ENCODE measurements around the gene FAM13A.
"Not testable (repeated sequence)": the region's sequence is repeated elsewhere in the genome, so short reads cannot be mapped to it uniquely, and the experiment has no call there.

Gene FAM13A

GRCh38 chr4:88893961-88894360 lies 163.0 kb downstream of the FAM13A start:
- H3K27ac ChIP-seq (ENCODE audit: insufficient read depth, low read length, poor library complexity, severe bottlenecking) = no peak overlapping the region
- DNase-seq = no peak
- no peaks in the 10 kb centered on the region for H3K27me3 ChIP-seq (replicated peaks; ENCODE audit: control insufficient read depth, insufficient read depth, low read length, poor library complexity, severe bottlenecking)
- no peak overlapping the region for H3K4me3 ChIP-seq (ENCODE audit: insufficient read depth, low read depth, low read length, poor library complexity, severe bottlenecking)
- H3K9me3 ChIP-seq (ENCODE audit: control insufficient read depth, low read length) = no peaks in the 10 kb centered on the region
- no peaks in the 10 kb centered on the region for H3K36me3 ChIP-seq (ENCODE audit: control insufficient read depth, insufficient read depth, low read length)
- no peaks in the 10 kb centered on the region for H3K4me1 ChIP-seq (ENCODE audit: control insufficient read depth, insufficient read depth, low read length, poor library complexity, severe bottlenecking)

- H3K4me1 ChIP-seq (ENCODE audit: control insufficient read depth, insufficient read depth, low read length, poor library complexity, severe bottlenecking) = no peaks in the 10 kb centered on the region
- no peak for DNase-seq
- no peaks in the 10 kb centered on the region for H3K9me3 ChIP-seq (ENCODE audit: control insufficient read depth, low read length)
- no peak overlapping the region for H3K27ac ChIP-seq (ENCODE audit: insufficient read depth, low read length, poor library complexity, severe bottlenecking)
- no peak overlapping the region for H3K4me3 ChIP-seq (ENCODE audit: insufficient read depth, low read depth, low read length, poor library complexity, severe bottlenecking)
- H3K27me3 ChIP-seq (replicated peaks; ENCODE audit: control insufficient read depth, insufficient read depth, low read length, poor library complexity, severe bottlenecking) = no peaks in the 10 kb centered on the region
- no peaks in the 10 kb centered on the region for H3K36me3 ChIP-seq (ENCODE audit: control insufficient read depth, insufficient read depth, low read length)
Observed at GRCh38 chr4:88892646-88893045, 164.3 kb downstream of the FAM13A start.

- Histone ChIP-seq H3K27me3 (replicated peaks; ENCODE audit: control insufficient read depth, insufficient read depth, low read length, poor library complexity, severe bottlenecking) (no peaks in the 10 kb centered on the region), H3K9me3 (ENCODE audit: control insufficient read depth, low read length) (no peaks in the 10 kb centered on the region), H3K27ac (ENCODE audit: insufficient read depth, low read length, poor library complexity, severe bottlenecking) (no peak overlapping the region), H3K4me3 (ENCODE audit: insufficient read depth, low read depth, low read length, poor library complexity, severe bottlenecking) (no peak overlapping the region), H3K4me1 (ENCODE audit: control insufficient read depth, insufficient read depth, low read length, poor library complexity, severe bottlenecking) (no peaks in the 10 kb centered on the region), H3K36me3 (ENCODE audit: control insufficient read depth, insufficient read depth, low read length) (no peaks in the 10 kb centered on the region)
- no peak for DNase-seq
Observed at GRCh38 chr4:88891636-88892035, 165.3 kb downstream of the FAM13A start.

- H3K4me1 ChIP-seq (ENCODE audit: control insufficient read depth, insufficient read depth, low read length, poor library complexity, severe bottlenecking); H3K36me3 ChIP-seq (ENCODE audit: control insufficient read depth, insufficient read depth, low read length); H3K27me3 ChIP-seq (replicated peaks; ENCODE audit: control insufficient read depth, insufficient read depth, low read length, poor library complexity, severe bottlenecking); DNase-seq; H3K4me3 ChIP-seq (ENCODE audit: insufficient read depth, low read depth, low read length, poor library complexity, severe bottlenecking); H3K27ac ChIP-seq (ENCODE audit: insufficient read depth, low read length, poor library complexity, severe bottlenecking); H3K9me3 ChIP-seq (ENCODE audit: control insufficient read depth, low read length): not testable (repeated sequence)
Observed at GRCh38 chr4:88887409-88887808, 169.6 kb downstream of the FAM13A start.

GRCh38 chr4:88881227-88881569 lies 175.8 kb downstream of the FAM13A start:
- Histone ChIP-seq H3K9me3 (ENCODE audit: control insufficient read depth, low read length) (no peaks in the 10 kb centered on the region), H3K27me3 (replicated peaks; ENCODE audit: control insufficient read depth, insufficient read depth, low read length, poor library complexity, severe bottlenecking) (no peaks in the 10 kb centered on the region), H3K36me3 (ENCODE audit: control insufficient read depth, insufficient read depth, low read length) (no peaks in the 10 kb centered on the region), H3K4me1 (ENCODE audit: control insufficient read depth, insufficient read depth, low read length, poor library complexity, severe bottlenecking) (no peaks in the 10 kb centered on the region), H3K4me3 (ENCODE audit: insufficient read depth, low read depth, low read length, poor library complexity, severe bottlenecking) (no peak overlapping the region), H3K27ac (ENCODE audit: insufficient read depth, low read length, poor library complexity, severe bottlenecking) (no peak overlapping the region)
- no peak for DNase-seq

- Histone ChIP-seq H3K9me3 (ENCODE audit: control insufficient read depth, low read length) (no peaks in the 10 kb centered on the region), H3K27ac (ENCODE audit: insufficient read depth, low read length, poor library complexity, severe bottlenecking) (no peak overlapping the region), H3K27me3 (replicated peaks; ENCODE audit: control insufficient read depth, insufficient read depth, low read length, poor library complexity, severe bottlenecking) (no peaks in the 10 kb centered on the region), H3K4me1 (ENCODE audit: control insufficient read depth, insufficient read depth, low read length, poor library complexity, severe bottlenecking) (no peaks in the 10 kb centered on the region), H3K36me3 (ENCODE audit: control insufficient read depth, insufficient read depth, low read length) (no peaks in the 10 kb centered on the region), H3K4me3 (ENCODE audit: insufficient read depth, low read depth, low read length, poor library complexity, severe bottlenecking) (no peak overlapping the region)
- DNase-seq = no peak
Observed at GRCh38 chr4:88880501-88881226, 176.3 kb downstream of the FAM13A start.

- Histone ChIP-seq H3K9me3 (ENCODE audit: control insufficient read depth, low read length) (no peaks in the 10 kb centered on the region), H3K27ac (ENCODE audit: insufficient read depth, low read length, poor library complexity, severe bottlenecking) (no peak overlapping the region), H3K4me1 (ENCODE audit: control insufficient read depth, insufficient read depth, low read length, poor library complexity, severe bottlenecking) (no peaks in the 10 kb centered on the region), H3K36me3 (ENCODE audit: control insufficient read depth, insufficient read depth, low read length) (no peaks in the 10 kb centered on the region), H3K27me3 (replicated peaks; ENCODE audit: control insufficient read depth, insufficient read depth, low read length, poor library complexity, severe bottlenecking) (no peaks in the 10 kb centered on the region), H3K4me3 (ENCODE audit: insufficient read depth, low read depth, low read length, poor library complexity, severe bottlenecking) (no peak overlapping the region)
- DNase-seq = no peak
Observed at GRCh38 chr4:88879991-88880390, 177.0 kb downstream of the FAM13A start.

GRCh38 chr4:88878642-88879041 lies 178.3 kb downstream of the FAM13A start:
- DNase-seq = no peak
- Histone ChIP-seq H3K4me1 (ENCODE audit: control insufficient read depth, insufficient read depth, low read length, poor library complexity, severe bottlenecking) (no peaks in the 10 kb centered on the region), H3K4me3 (ENCODE audit: insufficient read depth, low read depth, low read length, poor library complexity, severe bottlenecking) (no peak overlapping the region), H3K36me3 (ENCODE audit: control insufficient read depth, insufficient read depth, low read length) (no peaks in the 10 kb centered on the region), H3K9me3 (ENCODE audit: control insufficient read depth, low read length) (no peaks in the 10 kb centered on the region), H3K27ac (ENCODE audit: insufficient read depth, low read length, poor library complexity, severe bottlenecking) (no peak overlapping the region), H3K27me3 (replicated peaks; ENCODE audit: control insufficient read depth, insufficient read depth, low read length, poor library complexity, severe bottlenecking) (no peaks in the 10 kb centered on the region)

GRCh38 chr4:88870428-88870827 lies 186.6 kb downstream of the FAM13A start:
- Histone ChIP-seq H3K36me3 (ENCODE audit: control insufficient read depth, insufficient read depth, low read length) (no peaks in the 10 kb centered on the region), H3K27me3 (replicated peaks; ENCODE audit: control insufficient read depth, insufficient read depth, low read length, poor library complexity, severe bottlenecking) (no peaks in the 10 kb centered on the region), H3K4me1 (ENCODE audit: control insufficient read depth, insufficient read depth, low read length, poor library complexity, severe bottlenecking) (no peaks in the 10 kb centered on the region), H3K27ac (ENCODE audit: insufficient read depth, low read length, poor library complexity, severe bottlenecking) (no peak overlapping the region), H3K4me3 (ENCODE audit: insufficient read depth, low read depth, low read length, poor library complexity, severe bottlenecking) (no peak overlapping the region), H3K9me3 (ENCODE audit: control insufficient read depth, low read length) (no peaks in the 10 kb centered on the region)
- no peak for DNase-seq

- Histone ChIP-seq H3K4me1 (ENCODE audit: control insufficient read depth, insufficient read depth, low read length, poor library complexity, severe bottlenecking) (no peaks in the 10 kb centered on the region), H3K4me3 (ENCODE audit: insufficient read depth, low read depth, low read length, poor library complexity, severe bottlenecking) (no peak overlapping the region), H3K36me3 (ENCODE audit: control insufficient read depth, insufficient read depth, low read length) (no peaks in the 10 kb centered on the region), H3K27me3 (replicated peaks; ENCODE audit: control insufficient read depth, insufficient read depth, low read length, poor library complexity, severe bottlenecking) (no peaks in the 10 kb centered on the region), H3K27ac (ENCODE audit: insufficient read depth, low read length, poor library complexity, severe bottlenecking) (no peak overlapping the region), H3K9me3 (ENCODE audit: control insufficient read depth, low read length) (no peaks in the 10 kb centered on the region)
- no peak for DNase-seq
Observed at GRCh38 chr4:88868510-88868909, 188.5 kb downstream of the FAM13A start.
